Epithelial cell of esophagus (primary cell): ENCODE measurements around the gene PRDM12.

Source experiments
- DNase-seq: peaks from one replicate; pipeline ENCODE4 v3.0.0; 2010; ENCODE audit warnings: low read depth
- H3K4me3 ChIP-seq: 2 replicates; pipeline ENCODE4 v1.5.1; 2011; ENCODE audit warnings: mild to moderate bottlenecking, low read length, control low read depth
- CTCF ChIP-seq: IDR thresholded peaks from 2 replicates; pipeline ENCODE4 v1.5.1; 2011; ENCODE audit warnings: low read depth, mild to moderate bottlenecking, low read length, control low read depth, inconsistent platforms; ENCODE audit not compliant: insufficient read depth; ENCODE audit errors: missing control alignments

The PRDM12 gene

GRCh38 chr9:130651221-130651620 is 13.2 kb upstream of the PRDM12 start:
- DNase-seq, result no peak
- no peak for TF ChIP-seq CTCF
- H3K4me3 ChIP-seq, result no peak overlapping the region

DNA sequence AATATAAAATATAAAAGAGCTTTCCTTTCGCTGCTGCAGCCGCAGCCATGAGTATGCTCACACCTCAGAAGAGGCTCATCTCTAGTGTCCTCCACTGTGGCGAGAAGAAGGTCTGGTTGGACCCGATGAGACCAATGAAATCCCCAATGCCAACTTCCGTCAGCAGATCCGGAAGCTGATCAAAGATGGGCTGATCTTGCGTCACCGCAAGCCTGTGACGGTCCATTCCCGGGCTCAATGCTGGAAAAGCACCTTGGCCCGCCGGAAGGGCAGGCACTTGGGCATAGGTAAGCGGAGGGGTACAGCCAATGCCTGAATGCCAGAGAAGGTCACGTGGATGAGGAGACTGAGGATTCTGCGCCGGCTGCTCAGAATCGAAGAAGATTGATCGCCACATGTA is 12.6 kb upstream of the PRDM12 start:
- no peak for TF ChIP-seq CTCF
- DNase-seq, result no peak
- no peak overlapping the region for H3K4me3 ChIP-seq

DNA sequence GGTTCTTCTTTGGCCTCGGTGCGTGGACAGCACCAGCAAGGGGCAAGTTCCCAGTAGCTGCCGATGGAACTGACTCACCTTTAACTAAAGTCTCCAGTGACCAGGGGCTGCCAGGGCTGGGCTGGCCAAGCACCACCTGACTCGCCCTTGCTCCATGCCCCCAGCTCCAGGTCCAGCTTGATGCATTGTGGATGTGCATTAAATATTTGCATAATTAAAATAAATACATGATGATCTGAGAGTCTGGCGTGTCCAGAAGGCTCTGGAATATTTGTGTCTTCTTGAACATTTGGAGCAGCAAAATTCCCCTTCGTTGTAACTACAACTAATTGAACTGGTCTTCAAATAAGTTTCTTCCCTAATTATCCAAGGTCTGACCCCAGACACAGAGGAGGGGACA is 9.5 kb upstream of the PRDM12 start:
- no peak overlapping the region for H3K4me3 ChIP-seq
- no peak for DNase-seq
- no peak for TF ChIP-seq CTCF

- no peak for TF ChIP-seq CTCF
- no peak for DNase-seq
- H3K4me3 ChIP-seq, result no peak overlapping the region
Observed at GRCh38 chr9:130658893-130659698, 5.3 kb upstream of the PRDM12 start.

DNA sequence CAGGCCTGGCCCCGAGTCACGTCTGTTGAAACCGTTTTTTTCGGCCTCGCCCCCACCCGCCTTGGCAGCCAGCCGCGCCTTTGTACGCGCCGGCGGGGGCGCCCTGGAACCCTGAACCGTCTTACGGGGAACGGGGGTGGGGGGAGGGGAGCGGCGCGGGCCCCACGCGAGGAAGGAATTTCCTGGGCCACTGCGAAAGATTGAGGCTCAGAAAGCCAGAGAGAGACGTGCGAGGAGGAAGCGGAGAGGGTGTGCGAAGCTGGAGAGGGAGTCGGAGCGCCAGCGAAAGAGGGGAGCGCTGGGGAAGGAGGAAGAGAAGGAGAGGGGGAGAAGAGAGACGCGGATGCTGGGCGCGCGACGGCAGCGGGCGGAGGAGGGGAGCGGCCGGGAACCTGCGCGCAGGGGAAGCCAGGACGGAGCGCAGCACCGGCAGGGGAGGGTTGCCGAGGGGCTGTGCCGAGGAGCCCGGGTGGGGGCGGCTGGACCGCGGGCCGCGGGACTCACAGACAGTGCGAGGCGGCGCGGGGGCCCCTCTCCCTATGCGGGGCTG is 4.6 kb upstream of the PRDM12 start:
- H3K4me3 ChIP-seq, result no peak overlapping the region
- TF ChIP-seq CTCF, result no peak
- no peak for DNase-seq

DNA sequence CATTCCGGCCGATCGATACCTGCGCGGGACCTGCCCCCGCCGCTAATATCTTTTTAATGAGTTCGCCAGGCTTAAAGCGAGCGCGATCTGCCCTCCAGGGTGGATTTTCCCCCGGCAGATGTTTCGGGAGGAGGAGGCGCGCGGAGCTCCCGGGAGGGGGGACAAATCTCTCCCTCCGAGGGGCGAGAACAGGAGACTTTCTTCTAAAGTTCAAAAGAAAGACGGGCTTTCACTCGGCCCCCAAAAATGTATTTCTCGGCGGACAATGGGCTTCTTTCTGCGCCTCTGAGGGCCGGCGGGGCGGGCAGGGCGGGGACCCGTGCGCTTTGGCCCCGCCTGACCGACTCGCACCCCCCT is 4.1 kb upstream of the PRDM12 start:
- no peak for DNase-seq
- H3K4me3 ChIP-seq, result no peak overlapping the region
- no peak for TF ChIP-seq CTCF
